ENCODE results near the gene HOXA13. TPM values are rescaled to one million over a fixed set of nuclear protein-coding genes. Genes with fewer than 3 reads are reported as not detected.

Gene HOXA13
- total RNA-seq, 1 donor from 2014 or later: not detected

DNA sequence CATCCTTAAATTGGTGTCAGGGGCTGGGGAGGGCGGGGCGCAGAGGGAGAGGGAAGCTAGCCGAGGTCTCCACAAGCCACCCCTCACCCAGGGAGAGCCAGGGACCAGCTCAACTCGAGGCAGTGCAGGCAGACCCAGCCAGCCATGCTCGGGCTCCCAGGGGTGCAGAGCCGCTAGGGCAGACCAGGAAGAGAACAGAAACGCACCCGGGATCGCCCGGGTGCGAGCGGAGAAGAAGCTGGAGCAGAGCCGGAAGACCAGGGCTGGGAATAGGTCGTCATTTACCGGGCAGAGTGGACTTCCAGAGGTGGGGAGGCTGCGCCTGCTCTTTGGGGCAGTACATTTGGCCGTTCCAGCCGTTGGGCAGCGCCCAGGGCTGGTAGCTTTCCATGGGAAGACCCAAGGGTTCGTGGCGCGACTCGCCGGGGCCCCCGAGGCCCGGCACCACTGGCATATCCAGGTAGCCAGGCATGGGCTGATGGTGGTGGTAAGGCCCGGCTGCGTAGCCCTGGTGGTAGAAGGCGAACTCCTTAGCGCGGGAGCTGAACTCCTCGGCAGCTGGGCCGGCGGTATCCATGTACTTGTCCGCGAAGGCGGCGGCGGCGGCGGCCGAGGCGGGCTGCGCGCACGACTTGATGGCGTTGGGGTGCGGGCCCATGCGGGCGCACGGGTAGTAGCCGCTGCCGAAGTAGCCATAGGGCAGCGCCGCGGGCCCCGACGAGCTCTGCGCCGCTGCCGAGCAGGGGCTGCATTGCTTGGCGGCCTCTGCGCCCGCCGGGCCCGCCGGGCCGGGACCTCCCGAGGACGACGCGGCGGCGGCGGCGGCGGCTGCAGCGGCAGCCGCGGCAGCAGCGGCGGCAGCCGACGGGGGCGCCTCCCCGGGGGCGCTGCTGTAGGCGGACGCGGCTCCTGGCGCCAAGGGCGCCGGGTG lies 755 bp downstream of the HOXA13 start:
- TF ChIP-seq, protein P1, sequence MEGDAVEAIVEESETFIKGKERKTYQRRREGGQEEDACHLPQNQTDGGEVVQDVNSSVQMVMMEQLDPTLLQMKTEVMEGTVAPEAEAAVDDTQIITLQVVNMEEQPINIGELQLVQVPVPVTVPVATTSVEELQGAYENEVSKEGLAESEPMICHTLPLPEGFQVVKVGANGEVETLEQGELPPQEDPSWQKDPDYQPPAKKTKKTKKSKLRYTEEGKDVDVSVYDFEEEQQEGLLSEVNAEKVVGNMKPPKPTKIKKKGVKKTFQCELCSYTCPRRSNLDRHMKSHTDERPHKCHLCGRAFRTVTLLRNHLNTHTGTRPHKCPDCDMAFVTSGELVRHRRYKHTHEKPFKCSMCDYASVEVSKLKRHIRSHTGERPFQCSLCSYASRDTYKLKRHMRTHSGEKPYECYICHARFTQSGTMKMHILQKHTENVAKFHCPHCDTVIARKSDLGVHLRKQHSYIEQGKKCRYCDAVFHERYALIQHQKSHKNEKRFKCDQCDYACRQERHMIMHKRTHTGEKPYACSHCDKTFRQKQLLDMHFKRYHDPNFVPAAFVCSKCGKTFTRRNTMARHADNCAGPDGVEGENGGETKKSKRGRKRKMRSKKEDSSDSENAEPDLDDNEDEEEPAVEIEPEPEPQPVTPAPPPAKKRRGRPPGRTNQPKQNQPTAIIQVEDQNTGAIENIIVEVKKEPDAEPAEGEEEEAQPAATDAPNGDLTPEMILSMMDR (IDR thresholded peaks at IDR 0.05): no peak
- Mint-ChIP-seq H3K36me3 (ENCODE audit: low read depth) (no peaks in the 10 kb centered on the region), H3K4me3 (peak overlapping the region; percentile 38), H3K27me3 (peaks cover 70% of the 10 kb centered on the region), H3K27ac (no peak overlapping the region), H3K4me1 (peaks cover 27% of the 10 kb centered on the region), H3K9me3 (no peaks in the 10 kb centered on the region)
- intact Hi-C loops (cut with micrococcal nuclease): loop anchor here (2.0 to 10.0 kb wide), 6 partner anchors 983 to 1903 kb away; partner anchors contain the start of genes JAZF1 and TRIL
- ATAC-seq (ENCODE audit: low read depth) (no peak), DNase-seq (no peak)
- POLR2A ChIA-PET: no interaction called here
- CTCF ChIA-PET: interaction anchor here (0.9 to 1.5 kb wide), 4 partner anchors 11 to 720 kb away, joined by 3 to 4 read pairs (median 3); no protein-coding TSS in a partner anchor

DNA sequence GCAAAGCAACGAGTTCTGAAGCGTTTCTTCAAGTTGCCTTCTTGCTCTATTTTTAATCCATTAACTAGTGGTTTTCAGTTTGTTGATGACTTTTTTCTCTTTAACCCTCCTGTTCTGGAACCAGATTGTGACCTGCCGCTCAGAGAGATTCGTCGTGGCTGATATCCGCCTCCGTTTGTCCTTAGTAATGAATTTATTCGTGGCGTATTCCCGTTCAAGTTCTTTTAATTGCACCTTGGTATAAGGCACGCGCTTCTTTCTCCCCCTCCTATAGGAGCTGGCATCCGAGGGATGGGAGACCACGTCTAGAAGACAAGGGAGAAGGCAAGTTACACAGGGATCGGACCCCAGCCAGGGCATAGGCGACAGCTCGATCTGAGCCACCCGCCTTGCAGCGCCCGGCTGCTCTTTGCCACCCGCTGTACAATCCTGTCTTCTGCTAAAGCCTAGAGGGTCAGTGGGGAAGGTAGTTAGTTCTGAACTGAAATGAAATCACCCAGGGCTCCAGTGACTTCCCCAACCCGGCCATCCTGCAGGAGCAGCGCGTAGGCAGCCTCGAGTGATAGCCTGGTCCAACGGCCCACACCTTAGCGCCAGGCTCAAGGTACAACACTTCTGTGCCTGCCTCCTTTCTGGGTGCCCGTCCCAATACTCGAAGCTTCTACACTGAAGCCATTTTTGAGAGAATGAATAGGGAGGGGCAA lies 1.6 kb downstream of the HOXA13 start:
- no peak for ATAC-seq (ENCODE audit: low read depth)
- intact Hi-C loops (cut with micrococcal nuclease): loop anchor here (2.0 to 10.0 kb wide), 6 partner anchors 984 to 1904 kb away; partner anchors contain the start of genes JAZF1 and TRIL
- H3K4me3 Mint-ChIP-seq: peak overlapping the region; percentile 38
- no peak for DNase-seq
- TF ChIP-seq, protein P1 (IDR thresholded peaks at IDR 0.05): no peak
- H3K27me3 Mint-ChIP-seq: peaks cover 72% of the 10 kb centered on the region
- ChIA-PET POLR2A (no interaction called here), CTCF (interaction anchor here (0.9 to 1.5 kb wide), 3 partner anchors 12 to 721 kb away, joined by 3 read pairs; no protein-coding TSS in a partner anchor)
- no peaks in the 10 kb centered on the region for H3K9me3 Mint-ChIP-seq
- peak overlapping the region; percentile 50 for H3K27ac Mint-ChIP-seq
- H3K36me3 Mint-ChIP-seq (ENCODE audit: low read depth): no peaks in the 10 kb centered on the region
- H3K4me1 Mint-ChIP-seq: peaks cover 32% of the 10 kb centered on the region

DNA sequence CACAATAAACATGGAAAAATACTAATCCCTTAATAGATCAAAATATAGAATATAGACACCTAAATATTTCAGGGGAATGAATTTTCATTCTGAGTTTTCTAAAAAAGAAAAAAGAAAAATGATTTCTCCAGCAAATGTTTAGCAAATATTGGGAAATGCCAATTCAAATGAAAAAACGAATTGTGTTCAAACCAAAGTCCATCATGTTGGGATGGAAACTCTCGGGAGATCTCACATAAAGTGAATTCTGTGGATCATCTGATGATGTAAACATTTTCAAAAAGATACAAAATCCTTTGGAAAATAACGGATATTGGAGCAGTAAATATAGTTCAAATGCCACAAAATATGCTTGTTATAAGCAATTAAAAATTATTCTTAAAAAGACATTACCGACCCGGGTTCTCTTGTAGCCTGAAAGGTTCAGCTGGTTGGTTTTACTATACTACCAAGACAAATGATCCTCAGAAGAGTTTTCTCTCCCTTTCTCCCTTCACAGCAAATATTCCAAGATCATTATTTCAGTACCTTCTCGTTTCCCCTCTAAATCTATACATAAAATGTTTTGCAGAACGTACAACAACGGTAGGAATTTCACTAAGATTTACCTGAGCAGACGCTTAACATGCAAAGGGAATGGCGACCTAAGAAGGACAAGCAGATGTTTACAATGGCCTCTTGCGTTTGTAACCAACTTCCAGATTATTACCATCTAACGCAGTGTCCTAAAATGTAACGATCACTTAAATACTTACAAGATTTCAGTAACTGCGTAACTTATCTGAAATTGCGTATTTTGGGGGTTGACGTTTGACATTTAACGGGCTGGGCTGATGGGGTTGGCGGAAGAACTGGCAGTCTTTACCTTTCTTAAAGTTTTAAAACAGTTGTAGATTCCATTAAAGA lies 2.5 kb downstream of the HOXA13 start:
- Mint-ChIP-seq H3K27ac (no peak overlapping the region), H3K4me1 (peaks cover 35% of the 10 kb centered on the region), H3K36me3 (ENCODE audit: low read depth) (no peaks in the 10 kb centered on the region), H3K4me3 (peak overlapping the region; percentile 15), H3K27me3 (peaks cover 69% of the 10 kb centered on the region), H3K9me3 (no peaks in the 10 kb centered on the region)
- ATAC-seq (ENCODE audit: low read depth) (no peak), DNase-seq (no peak)
- CTCF ChIA-PET: no interaction called here
- POLR2A ChIA-PET: no interaction called here
- TF ChIP-seq, protein P1 (IDR thresholded peaks at IDR 0.05): no peak
- intact Hi-C loops (cut with micrococcal nuclease): loop anchor here (2.0 to 10.0 kb wide), 9 partner anchors 35 to 1905 kb away; partner anchors contain the start of genes JAZF1 and TRIL

DNA sequence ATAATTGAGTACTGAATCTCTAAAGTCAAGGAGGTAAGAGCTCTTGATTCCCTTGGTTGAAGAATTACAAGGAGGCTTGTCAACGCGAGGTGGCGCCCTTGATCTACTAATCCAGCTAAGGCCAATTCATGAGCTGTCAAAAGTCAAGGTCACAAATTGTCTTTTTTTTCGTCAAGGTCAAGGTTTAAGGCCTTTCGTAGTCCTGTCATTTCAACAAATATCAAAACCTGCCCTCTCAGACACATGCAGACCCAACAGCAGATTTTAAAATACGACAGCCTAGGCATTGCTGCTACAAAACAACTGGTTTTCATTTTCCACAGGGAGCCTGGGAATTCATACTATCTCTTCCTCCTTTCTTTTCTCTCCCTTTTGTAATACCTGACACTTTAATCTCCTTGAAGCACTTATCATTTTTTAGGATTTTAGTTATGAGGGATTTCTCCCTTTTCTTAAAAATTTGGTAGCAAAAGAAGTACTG lies 3.6 kb downstream of the HOXA13 start:
- POLR2A ChIA-PET: no interaction called here
- Mint-ChIP-seq H3K4me3 (no peak overlapping the region), H3K27ac (no peak overlapping the region)

More for the DNA sequence above, 3.6 kb downstream of the HOXA13 start:
- TF ChIP-seq, protein P1 (IDR thresholded peaks at IDR 0.05): no peak
- CTCF ChIA-PET: interaction anchor here (0.7 to 3.3 kb wide), 45 partner anchors 10 to 1662 kb away, joined by 3 to 23 read pairs (median 4); partner anchors contain the start of genes EVX1 and HOXA11
- DNase-seq (no peak), ATAC-seq (ENCODE audit: low read depth) (no peak)
- Mint-ChIP-seq H3K27me3 (peaks cover 65% of the 10 kb centered on the region), H3K4me1 (peaks cover 30% of the 10 kb centered on the region), H3K36me3 (ENCODE audit: low read depth) (no peaks in the 10 kb centered on the region), H3K9me3 (no peaks in the 10 kb centered on the region)
- intact Hi-C loops (cut with micrococcal nuclease): loop anchor here (1.0 to 10.0 kb wide), 16 partner anchors 34 to 1906 kb away; partner anchors contain the start of genes JAZF1 and TRIL

Data from activated B cell treated with CpG ODN at 0.5 μM for 24 hours (primary cell).